ENCODE results near the gene RALA.

Gene RALA

GRCh38 chr7:39645482-39646407 lies 22.4 kb downstream of the RALA start:
- H3K4me3 ChIP-seq (ENCODE audit: low read depth, low read length): no peak overlapping the region
- TF ChIP-seq, protein P1, sequence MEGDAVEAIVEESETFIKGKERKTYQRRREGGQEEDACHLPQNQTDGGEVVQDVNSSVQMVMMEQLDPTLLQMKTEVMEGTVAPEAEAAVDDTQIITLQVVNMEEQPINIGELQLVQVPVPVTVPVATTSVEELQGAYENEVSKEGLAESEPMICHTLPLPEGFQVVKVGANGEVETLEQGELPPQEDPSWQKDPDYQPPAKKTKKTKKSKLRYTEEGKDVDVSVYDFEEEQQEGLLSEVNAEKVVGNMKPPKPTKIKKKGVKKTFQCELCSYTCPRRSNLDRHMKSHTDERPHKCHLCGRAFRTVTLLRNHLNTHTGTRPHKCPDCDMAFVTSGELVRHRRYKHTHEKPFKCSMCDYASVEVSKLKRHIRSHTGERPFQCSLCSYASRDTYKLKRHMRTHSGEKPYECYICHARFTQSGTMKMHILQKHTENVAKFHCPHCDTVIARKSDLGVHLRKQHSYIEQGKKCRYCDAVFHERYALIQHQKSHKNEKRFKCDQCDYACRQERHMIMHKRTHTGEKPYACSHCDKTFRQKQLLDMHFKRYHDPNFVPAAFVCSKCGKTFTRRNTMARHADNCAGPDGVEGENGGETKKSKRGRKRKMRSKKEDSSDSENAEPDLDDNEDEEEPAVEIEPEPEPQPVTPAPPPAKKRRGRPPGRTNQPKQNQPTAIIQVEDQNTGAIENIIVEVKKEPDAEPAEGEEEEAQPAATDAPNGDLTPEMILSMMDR (IDR thresholded peaks at IDR 0.05; ENCODE audit: borderline replicate concordance, insufficient read depth, low read depth, low read length): no peak

DNA sequence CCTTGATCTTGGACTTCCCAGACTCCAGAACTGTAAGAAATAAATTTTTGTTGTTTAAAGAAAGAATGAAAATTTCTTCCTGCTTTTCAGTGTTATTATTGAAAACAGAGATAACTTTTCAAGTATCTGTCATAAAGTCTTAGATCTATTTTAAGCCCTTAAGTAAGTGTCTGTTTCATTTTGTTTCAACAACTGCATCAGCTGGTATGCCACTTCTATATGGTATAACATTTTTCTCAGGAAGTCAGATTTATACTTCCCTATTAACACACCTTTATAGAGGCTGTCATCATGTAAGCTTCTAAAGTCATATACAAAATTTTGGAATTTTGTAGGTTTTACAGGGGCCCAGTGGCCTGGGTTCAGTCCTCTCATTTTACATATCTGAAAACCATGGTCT lies 24.4 kb downstream of the RALA start:
- TF ChIP-seq, protein P1 (IDR thresholded peaks at IDR 0.05; ENCODE audit: borderline replicate concordance, insufficient read depth, low read depth, low read length): no peak
- H3K4me3 ChIP-seq (ENCODE audit: low read depth, low read length): no peak overlapping the region

- H3K4me3 ChIP-seq (ENCODE audit: low read depth, low read length): no peak overlapping the region
- TF ChIP-seq, protein P1 (IDR thresholded peaks at IDR 0.05; ENCODE audit: borderline replicate concordance, insufficient read depth, low read depth, low read length): no peak
These were observed 27.3 kb downstream of the RALA start for GRCh38 chr7:39650676-39651075.

- TF ChIP-seq, protein P1 (IDR thresholded peaks at IDR 0.05; ENCODE audit: borderline replicate concordance, insufficient read depth, low read depth, low read length): no peak
- H3K4me3 ChIP-seq (ENCODE audit: low read depth, low read length): no peak overlapping the region
These were observed 27.9 kb downstream of the RALA start for GRCh38 chr7:39651265-39651664.

DNA sequence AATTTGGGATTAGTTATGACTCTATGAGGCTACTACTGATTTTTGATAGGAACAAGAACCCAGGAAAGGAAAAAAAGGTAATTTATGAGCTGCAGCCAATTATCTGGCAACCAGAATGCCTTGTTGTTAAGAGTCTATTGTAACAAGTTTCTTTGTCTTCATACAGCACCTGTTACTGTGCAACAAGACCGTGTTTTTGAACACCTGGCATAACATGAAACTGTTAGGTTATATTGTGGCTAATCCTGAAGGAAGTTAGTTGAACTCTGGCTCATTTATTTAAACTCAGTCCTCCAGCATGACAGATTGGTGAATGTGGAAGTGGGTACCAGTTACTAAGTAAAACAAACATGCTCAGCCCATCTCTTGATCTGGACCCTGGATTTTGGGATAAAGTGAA lies 33.0 kb downstream of the RALA start:
- no peak overlapping the region for H3K4me3 ChIP-seq (ENCODE audit: low read depth, low read length)
- TF ChIP-seq, protein P1 (IDR thresholded peaks at IDR 0.05; ENCODE audit: borderline replicate concordance, insufficient read depth, low read depth, low read length): no peak

- TF ChIP-seq, protein P1 (IDR thresholded peaks at IDR 0.05; ENCODE audit: borderline replicate concordance, insufficient read depth, low read depth, low read length): no peak
- H3K4me3 ChIP-seq (ENCODE audit: low read depth, low read length): no peak overlapping the region
These were observed 36.1 kb downstream of the RALA start for GRCh38 chr7:39659356-39660013.

Measured in GM12875 (cell line).